ENCODE measurements around the gene MYBPH.

Gene MYBPH

GRCh38 chr1:203158960-203159665, 16.5 kb downstream of the MYBPH start:
- Mint-ChIP-seq H3K4me1 (ENCODE audit: low read depth) (no peaks in the 10 kb centered on the region), H3K36me3 (ENCODE audit: low read depth) (no peaks in the 10 kb centered on the region), H3K27ac (no peak overlapping the region), H3K4me3 (no peak overlapping the region), H3K9me3 (no peaks in the 10 kb centered on the region), H3K27me3 (peaks cover 11% of the 10 kb centered on the region)
- DNase-seq: no peak

GRCh38 chr1:203158423-203158822, 17.2 kb downstream of the MYBPH start:
- no peak overlapping the region for H3K27ac Mint-ChIP-seq

DNA sequence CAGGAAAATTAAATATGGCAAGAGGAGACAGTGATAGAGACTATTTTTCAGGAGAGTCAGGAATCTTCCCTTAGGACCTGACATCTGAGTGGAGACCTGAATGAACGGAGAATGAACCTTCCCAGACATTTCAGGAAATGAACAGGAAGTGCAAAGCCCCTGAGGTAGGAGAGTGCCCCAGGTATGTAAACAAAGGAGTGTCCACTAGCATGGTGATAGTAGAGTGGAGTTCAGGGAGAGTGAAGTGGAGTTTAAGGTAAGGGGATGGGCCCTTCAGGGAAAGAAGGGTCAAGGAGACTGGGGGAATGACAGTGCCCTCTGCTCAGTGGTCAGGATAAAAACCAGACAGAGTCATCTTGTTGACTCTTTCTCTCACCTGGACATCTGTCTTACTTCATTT, 19.3 kb downstream of the MYBPH start:
- Mint-ChIP-seq H3K4me1 (ENCODE audit: low read depth) (no peaks in the 10 kb centered on the region), H3K27me3 (no peaks in the 10 kb centered on the region), H3K27ac (no peak overlapping the region), H3K9me3 (no peaks in the 10 kb centered on the region), H3K4me3 (no peak overlapping the region), H3K36me3 (ENCODE audit: low read depth) (no peaks in the 10 kb centered on the region)
- DNase-seq: no peak

More at GRCh38 chr1:203158423-203158822, 17.2 kb downstream of the MYBPH start:
- no peaks in the 10 kb centered on the region for H3K4me1 Mint-ChIP-seq (ENCODE audit: low read depth)
- H3K9me3 Mint-ChIP-seq: no peaks in the 10 kb centered on the region
- H3K27me3 Mint-ChIP-seq: peaks cover 11% of the 10 kb centered on the region
- no peak overlapping the region for H3K4me3 Mint-ChIP-seq
- H3K36me3 Mint-ChIP-seq (ENCODE audit: low read depth): no peaks in the 10 kb centered on the region
- DNase-seq: no peak

DNA sequence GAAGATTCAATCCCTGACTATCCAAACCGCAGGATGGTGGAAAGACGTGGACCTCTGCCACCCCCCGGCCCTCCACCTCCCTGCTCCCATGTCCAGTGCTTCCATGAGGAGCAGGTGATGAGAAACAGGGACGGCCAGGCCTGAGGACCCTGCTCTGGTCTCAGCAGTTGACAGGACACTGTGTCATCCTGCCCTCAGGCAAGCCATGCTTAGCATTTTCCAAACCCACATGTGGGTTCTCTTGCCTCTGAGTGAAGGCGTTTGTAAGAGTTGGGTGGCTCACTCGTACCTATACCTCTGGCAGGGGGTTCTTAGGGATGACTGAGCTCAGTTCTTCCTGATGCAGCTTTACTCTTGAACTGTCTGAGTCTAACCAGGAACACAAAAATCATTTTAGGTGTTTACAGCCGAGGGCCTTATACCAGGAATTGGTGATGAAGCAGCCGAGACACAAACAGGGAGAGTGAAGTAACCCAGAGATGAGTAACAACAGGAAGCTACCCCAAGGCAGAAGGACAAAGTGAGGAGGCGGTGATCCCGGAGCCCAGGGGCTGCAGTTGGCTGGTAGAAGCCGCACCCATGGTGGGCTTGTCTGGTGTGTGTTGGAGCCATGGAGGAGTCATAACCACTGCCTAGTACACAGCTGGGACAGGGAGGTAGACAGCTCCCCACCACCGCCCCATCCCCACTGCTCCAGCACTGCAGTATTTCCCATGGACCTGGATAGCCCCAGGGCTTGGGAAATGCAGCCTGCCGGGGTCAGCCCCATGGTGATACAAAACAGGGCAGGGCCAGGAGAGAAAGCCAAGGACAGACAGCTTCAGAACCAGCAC, 21.4 kb downstream of the MYBPH start:
- H3K4me3 Mint-ChIP-seq: no peak overlapping the region
- no peaks in the 10 kb centered on the region for H3K9me3 Mint-ChIP-seq
- H3K36me3 Mint-ChIP-seq (ENCODE audit: low read depth): no peaks in the 10 kb centered on the region
- H3K27ac Mint-ChIP-seq: no peak overlapping the region
- no peaks in the 10 kb centered on the region for H3K27me3 Mint-ChIP-seq
- DNase-seq: no peak
- no peaks in the 10 kb centered on the region for H3K4me1 Mint-ChIP-seq (ENCODE audit: low read depth)

GRCh38 chr1:203153051-203153988, 22.3 kb downstream of the MYBPH start:
- H3K4me1 Mint-ChIP-seq (ENCODE audit: low read depth): no peaks in the 10 kb centered on the region
- H3K36me3 Mint-ChIP-seq (ENCODE audit: low read depth): no peaks in the 10 kb centered on the region
- no peaks in the 10 kb centered on the region for H3K9me3 Mint-ChIP-seq
- no peaks in the 10 kb centered on the region for H3K27me3 Mint-ChIP-seq
- DNase-seq: no peak
- H3K27ac Mint-ChIP-seq: no peak overlapping the region
- no peak overlapping the region for H3K4me3 Mint-ChIP-seq

GRCh38 chr1:203152158-203153034, 23.2 kb downstream of the MYBPH start:
- Mint-ChIP-seq H3K9me3 (no peaks in the 10 kb centered on the region), H3K36me3 (ENCODE audit: low read depth) (no peaks in the 10 kb centered on the region), H3K4me1 (ENCODE audit: low read depth) (no peaks in the 10 kb centered on the region), H3K27ac (no peak overlapping the region), H3K4me3 (no peak overlapping the region), H3K27me3 (no peaks in the 10 kb centered on the region)
- DNase-seq: no peak

DNA sequence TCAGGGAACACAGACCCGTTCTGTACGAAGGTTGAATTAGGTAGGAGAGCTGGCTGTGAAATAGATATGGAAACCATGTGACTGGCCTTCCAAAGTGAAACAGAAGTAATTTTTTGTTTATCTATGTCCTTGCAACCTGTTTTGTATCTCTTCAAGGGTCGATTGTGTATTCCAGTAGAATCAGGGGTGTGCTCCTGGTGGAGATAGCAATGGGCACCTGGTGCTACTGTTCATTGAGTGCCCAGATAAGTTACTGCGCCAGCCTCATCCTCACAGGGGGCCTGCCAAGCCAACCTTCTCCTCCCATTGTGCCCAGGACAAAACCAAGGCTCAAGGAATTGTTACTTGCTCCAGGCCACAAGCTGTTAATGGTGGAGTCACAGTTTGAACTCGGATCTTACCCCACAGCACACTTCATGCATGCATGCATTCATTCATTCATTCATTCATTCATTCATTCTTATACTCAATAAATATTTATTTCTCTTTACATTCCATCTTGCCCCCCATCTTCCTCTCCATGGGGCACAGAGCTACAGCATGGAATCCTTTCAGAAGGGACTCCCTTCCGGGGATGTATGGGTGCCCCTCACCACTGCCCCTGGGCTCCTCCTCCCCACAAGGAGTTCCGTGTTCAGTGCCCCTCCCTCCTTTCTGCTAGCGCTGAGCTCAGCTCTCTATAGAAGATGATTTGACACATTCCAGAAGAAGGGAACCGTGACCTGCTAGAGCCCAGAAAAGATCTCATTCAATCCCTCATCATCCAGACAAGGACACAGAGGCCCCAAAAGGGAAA, 24.1 kb downstream of the MYBPH start:
- H3K27me3 Mint-ChIP-seq: no peaks in the 10 kb centered on the region
- H3K9me3 Mint-ChIP-seq: no peaks in the 10 kb centered on the region
- no peak overlapping the region for H3K4me3 Mint-ChIP-seq
- no peak overlapping the region for H3K27ac Mint-ChIP-seq
- no peak for DNase-seq
- H3K4me1 Mint-ChIP-seq (ENCODE audit: low read depth): no peaks in the 10 kb centered on the region
- H3K36me3 Mint-ChIP-seq (ENCODE audit: low read depth): no peaks in the 10 kb centered on the region

GRCh38 chr1:203150511-203151297, 24.9 kb downstream of the MYBPH start:
- Mint-ChIP-seq H3K9me3 (no peaks in the 10 kb centered on the region), H3K27ac (no peak overlapping the region), H3K36me3 (ENCODE audit: low read depth) (no peaks in the 10 kb centered on the region), H3K27me3 (no peaks in the 10 kb centered on the region), H3K4me1 (ENCODE audit: low read depth) (no peaks in the 10 kb centered on the region), H3K4me3 (no peak overlapping the region)
- no peak for DNase-seq

DNA sequence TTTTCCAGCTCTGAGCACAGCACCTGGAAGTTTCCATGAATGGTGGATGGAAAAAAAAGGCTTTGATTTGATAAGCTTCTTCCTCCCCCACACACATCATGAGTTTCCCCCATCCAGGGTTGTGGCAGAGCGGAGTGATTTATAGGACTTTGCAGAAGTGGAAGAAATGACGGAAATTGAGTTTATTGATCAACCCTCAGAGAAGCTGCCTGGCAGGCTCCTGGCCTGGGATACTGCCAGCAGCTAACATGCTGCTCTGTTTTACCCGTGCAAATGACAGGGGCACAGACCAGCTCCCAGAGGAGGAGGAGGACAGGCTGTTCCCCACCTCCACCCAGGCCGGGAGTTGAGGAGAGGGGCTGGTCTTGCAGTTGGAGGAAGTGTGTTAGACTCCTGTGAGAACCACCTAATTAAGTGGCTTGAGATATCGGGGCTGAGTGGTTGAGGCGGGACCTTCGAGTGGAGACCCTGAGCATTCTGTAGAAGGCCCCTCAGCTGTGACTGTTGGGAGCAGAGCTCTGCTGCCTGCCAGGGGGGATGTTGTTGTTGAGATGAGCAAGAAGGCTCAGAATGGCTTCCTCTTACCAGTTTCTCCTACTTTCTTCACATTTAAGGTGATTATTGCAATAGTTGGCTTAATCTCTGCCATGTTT, 26.3 kb downstream of the MYBPH start:
- Mint-ChIP-seq H3K9me3 (no peaks in the 10 kb centered on the region), H3K27me3 (no peaks in the 10 kb centered on the region), H3K4me1 (ENCODE audit: low read depth) (no peaks in the 10 kb centered on the region), H3K27ac (no peak overlapping the region), H3K36me3 (ENCODE audit: low read depth) (no peaks in the 10 kb centered on the region), H3K4me3 (no peak overlapping the region)
- no peak for DNase-seq

- DNase-seq: no peak
- no peak overlapping the region for H3K27ac Mint-ChIP-seq
- H3K4me3 Mint-ChIP-seq: no peak overlapping the region
- H3K36me3 Mint-ChIP-seq (ENCODE audit: low read depth): no peaks in the 10 kb centered on the region
- no peaks in the 10 kb centered on the region for H3K9me3 Mint-ChIP-seq
- no peaks in the 10 kb centered on the region for H3K4me1 Mint-ChIP-seq (ENCODE audit: low read depth)
- no peaks in the 10 kb centered on the region for H3K27me3 Mint-ChIP-seq
These were observed 27.0 kb downstream of the MYBPH start for GRCh38 chr1:203148579-203148978.

- H3K4me1 Mint-ChIP-seq (ENCODE audit: low read depth): no peaks in the 10 kb centered on the region
- H3K36me3 Mint-ChIP-seq (ENCODE audit: low read depth): no peaks in the 10 kb centered on the region
- no peaks in the 10 kb centered on the region for H3K9me3 Mint-ChIP-seq
- no peaks in the 10 kb centered on the region for H3K27me3 Mint-ChIP-seq
- no peak overlapping the region for H3K4me3 Mint-ChIP-seq
- no peak overlapping the region for H3K27ac Mint-ChIP-seq
- DNase-seq: no peak
These were observed 27.5 kb downstream of the MYBPH start for GRCh38 chr1:203148127-203148526.

DNA sequence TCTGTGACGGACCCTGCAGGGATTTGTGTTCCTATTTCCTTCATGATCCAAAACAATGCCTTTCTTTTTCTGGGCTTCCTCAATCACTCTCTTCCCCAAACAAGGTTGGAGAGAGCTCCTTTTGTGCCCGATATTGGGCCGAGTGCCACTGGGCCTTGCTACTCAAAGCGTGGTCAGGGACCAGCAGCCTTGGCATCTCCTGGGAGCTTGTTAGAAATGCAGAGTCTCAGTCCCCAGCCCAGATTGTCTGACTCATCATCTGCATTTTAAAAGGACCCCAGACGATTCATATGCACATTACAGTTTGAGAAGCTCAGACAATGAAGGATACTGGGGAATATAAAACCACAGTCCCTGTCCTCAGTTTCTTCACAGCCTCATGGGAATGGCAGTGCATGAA, 28.2 kb downstream of the MYBPH start:
- Mint-ChIP-seq H3K4me3 (no peak overlapping the region), H3K4me1 (ENCODE audit: low read depth) (no peaks in the 10 kb centered on the region), H3K36me3 (ENCODE audit: low read depth) (no peaks in the 10 kb centered on the region), H3K9me3 (no peaks in the 10 kb centered on the region), H3K27me3 (no peaks in the 10 kb centered on the region), H3K27ac (no peak overlapping the region)
- DNase-seq: no peak

Data from activated T-cell treated with anti-CD3 and anti-CD28 coated beads, Interleukin-2, amount 50 U/mL, for 24 hours (primary cell).